SK-N-SH treated with all-trans-retinoic acid at 6 μM for 48 hours (cell line): Measurements from ENCODE around the gene RBFOX1.

Experiments
- ATAC-seq: fragments of 200-7000 bp; cut with Tn5 transposase; 3 replicates; pipeline ENCODE4 v1.9.1; 2020; ENCODE audit warnings: mild to moderate bottlenecking, moderate library complexity
- ARNTL ChIP-seq: fragments of 450-650 bp; formaldehyde crosslinking; IDR thresholded peaks from 2 replicates; pipeline ENCODE4 v1.5.0; 2020; ENCODE audit warnings: low read depth, mild to moderate bottlenecking, moderate library complexity, borderline replicate concordance
- BACH2 ChIP-seq: fragments of 250-450 bp; sonication (Bioruptor Pico); IDR thresholded peaks from 2 replicates; pipeline ENCODE4 v1.9.0; 2021; ENCODE audit warnings: mild to moderate bottlenecking, borderline replicate concordance
- CSDC2 ChIP-seq: fragments of 250-450 bp; sonication (Bioruptor Pico); IDR thresholded peaks from 2 replicates; pipeline ENCODE4 v1.5.0; 2020; ENCODE audit warnings: mild to moderate bottlenecking, moderate library complexity
- ESRRG ChIP-seq: fragments of 250-450 bp; sonication (Bioruptor Pico); IDR thresholded peaks from 2 replicates; pipeline ENCODE4 v1.6.1; 2021; ENCODE audit warnings: mild to moderate bottlenecking
- GLIS3 ChIP-seq: fragments of 250-450 bp; sonication (Bioruptor Pico); IDR thresholded peaks from 2 replicates; pipeline ENCODE4 v1.5.0; 2020; ENCODE audit warnings: mild to moderate bottlenecking, moderate library complexity
- ISL1 ChIP-seq: fragments of 250-450 bp; sonication (Bioruptor Pico); IDR thresholded peaks from 2 replicates; pipeline ENCODE4 v2.1.2; 2022; ENCODE audit warnings: mild to moderate bottlenecking, moderate library complexity
- OSR1 ChIP-seq: fragments of 250-450 bp; sonication (Bioruptor Pico); IDR thresholded peaks from 2 replicates; pipeline ENCODE4 v1.8.0; 2022; ENCODE audit warnings: moderate library complexity, mild to moderate bottlenecking, inconsistent platforms
- PPARA ChIP-seq: fragments of 250-450 bp; sonication (Bioruptor Pico); IDR thresholded peaks from 2 replicates; pipeline ENCODE4 v1.5.0; 2020; ENCODE audit warnings: mild to moderate bottlenecking, borderline replicate concordance
- RARB ChIP-seq: fragments of 250-450 bp; sonication (Bioruptor Pico); IDR thresholded peaks from 2 replicates; pipeline ENCODE4 v1.8.0; 2021; ENCODE audit warnings: mild to moderate bottlenecking, moderate library complexity
- SNAI2 ChIP-seq: fragments of 250-450 bp; sonication (Bioruptor Pico); IDR thresholded peaks from 2 replicates; pipeline ENCODE4 v1.5.0; 2020; ENCODE audit warnings: mild to moderate bottlenecking, moderate library complexity
- TCF4 ChIP-seq: fragments of 250-450 bp; sonication (Bioruptor Pico); IDR thresholded peaks from 2 replicates; pipeline ENCODE4 v1.8.0; 2021; ENCODE audit warnings: mild to moderate bottlenecking, moderate library complexity, borderline replicate concordance
- TOX ChIP-seq: fragments of 250-450 bp; sonication (Bioruptor Pico); IDR thresholded peaks from 2 replicates; pipeline ENCODE4 v1.8.0; 2021; ENCODE audit warnings: mild to moderate bottlenecking, moderate library complexity, borderline replicate concordance
- ZC3H10 ChIP-seq: fragments of 250-450 bp; sonication (Bioruptor Pico); IDR thresholded peaks from 2 replicates; pipeline ENCODE4 v1.5.1; 2021; ENCODE audit warnings: mild to moderate bottlenecking, moderate library complexity
- ZFP3 ChIP-seq: fragments of 250-450 bp; sonication (Bioruptor Pico); IDR thresholded peaks from 2 replicates; pipeline ENCODE4 v1.5.0; 2020; ENCODE audit warnings: mild to moderate bottlenecking, moderate library complexity
- ZFP30 ChIP-seq: fragments of 450-650 bp; formaldehyde crosslinking; IDR thresholded peaks from 2 replicates; pipeline ENCODE4 v1.5.0; 2022; ENCODE audit warnings: mild to moderate bottlenecking, moderate library complexity
- ZNF565 ChIP-seq: fragments of 450-650 bp; formaldehyde crosslinking; conservative IDR thresholded peaks from 2 replicates; pipeline ENCODE4 v1.5.0; 2020; ENCODE audit warnings: low read depth, mild to moderate bottlenecking, moderate library complexity
- ZNF70 ChIP-seq: fragments of 450-650 bp; formaldehyde crosslinking; IDR thresholded peaks from 2 replicates; pipeline ENCODE4 v1.5.0; 2020; ENCODE audit warnings: mild to moderate bottlenecking, moderate library complexity
- ZNF8 ChIP-seq: fragments of 450-650 bp; formaldehyde crosslinking; IDR thresholded peaks from 2 replicates; pipeline ENCODE4 v1.5.0; 2020; ENCODE audit warnings: mild to moderate bottlenecking, moderate library complexity
- TF ChIP-seq, protein P1 (sequence below): fragments of 250-450 bp; sonication (Bioruptor Pico); IDR thresholded peaks from 2 replicates; pipeline ENCODE4 v1.5.1; 2020; ENCODE audit warnings: low read depth, mild to moderate bottlenecking, moderate library complexity
- TF ChIP-seq, protein P2 (sequence below): fragments of 250-450 bp; sonication (Bioruptor Pico); IDR thresholded peaks from 2 replicates; pipeline ENCODE4 v1.8.0; 2020; ENCODE audit warnings: mild to moderate bottlenecking, moderate library complexity, borderline replicate concordance
- TF ChIP-seq, protein P3 (sequence below): fragments of 250-450 bp; sonication (Bioruptor Pico); IDR thresholded peaks from 2 replicates; pipeline ENCODE4 v1.5.1; 2021; ENCODE audit warnings: mild to moderate bottlenecking, moderate library complexity
- TF ChIP-seq, protein P4 (sequence below): fragments of 250-450 bp; sonication (Bioruptor Pico); IDR thresholded peaks from 2 replicates; pipeline ENCODE4 v1.5.0; 2020; ENCODE audit warnings: mild to moderate bottlenecking, moderate library complexity

Gene RBFOX1

DNA sequence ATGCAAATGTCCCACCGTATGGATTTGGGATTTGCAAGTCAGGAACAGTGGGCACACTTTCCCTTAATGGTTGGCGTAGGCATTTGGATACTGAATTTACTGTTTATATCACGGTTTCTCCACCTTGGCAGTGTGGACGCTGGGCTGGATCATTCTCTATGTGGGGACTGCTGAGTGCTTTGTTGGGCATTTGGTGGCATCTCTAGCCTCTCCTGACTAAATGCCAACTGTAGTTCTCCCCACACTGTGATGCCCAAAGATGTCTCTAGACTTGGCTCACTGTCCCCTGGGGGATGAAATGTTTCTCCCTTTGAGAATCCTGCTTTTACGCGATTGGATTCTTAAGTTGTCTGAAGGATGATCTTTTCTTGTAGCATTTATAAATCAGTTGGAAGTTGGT, 49.0 kb downstream of the RBFOX1 start:
- no peak for ATAC-seq
- TF ChIP-seq ZC3H10 (CRISPR knock-in tag) (no peak), ZNF565 (CRISPR knock-in tag) (no peak), ZFP3 (CRISPR knock-in tag) (no peak), ISL1 (CRISPR knock-in tag) (no peak), TCF4 (CRISPR knock-in tag) (no peak), ZFP30 (CRISPR knock-in tag) (no peak), ARNTL (CRISPR knock-in tag) (no peak), TOX (CRISPR knock-in tag) (no peak), ZNF70 (CRISPR knock-in tag) (no peak), GLIS3 (no peak), SNAI2 (no peak)
- TF ChIP-seq, protein P1, sequence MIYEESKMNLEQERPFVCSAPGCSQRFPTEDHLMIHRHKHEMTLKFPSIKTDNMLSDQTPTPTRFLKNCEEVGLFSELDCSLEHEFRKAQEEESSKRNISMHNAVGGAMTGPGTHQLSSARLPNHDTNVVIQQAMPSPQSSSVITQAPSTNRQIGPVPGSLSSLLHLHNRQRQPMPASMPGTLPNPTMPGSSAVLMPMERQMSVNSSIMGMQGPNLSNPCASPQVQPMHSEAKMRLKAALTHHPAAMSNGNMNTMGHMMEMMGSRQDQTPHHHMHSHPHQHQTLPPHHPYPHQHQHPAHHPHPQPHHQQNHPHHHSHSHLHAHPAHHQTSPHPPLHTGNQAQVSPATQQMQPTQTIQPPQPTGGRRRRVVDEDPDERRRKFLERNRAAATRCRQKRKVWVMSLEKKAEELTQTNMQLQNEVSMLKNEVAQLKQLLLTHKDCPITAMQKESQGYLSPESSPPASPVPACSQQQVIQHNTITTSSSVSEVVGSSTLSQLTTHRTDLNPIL (CRISPR knock-in tag) = no peak

DNA sequence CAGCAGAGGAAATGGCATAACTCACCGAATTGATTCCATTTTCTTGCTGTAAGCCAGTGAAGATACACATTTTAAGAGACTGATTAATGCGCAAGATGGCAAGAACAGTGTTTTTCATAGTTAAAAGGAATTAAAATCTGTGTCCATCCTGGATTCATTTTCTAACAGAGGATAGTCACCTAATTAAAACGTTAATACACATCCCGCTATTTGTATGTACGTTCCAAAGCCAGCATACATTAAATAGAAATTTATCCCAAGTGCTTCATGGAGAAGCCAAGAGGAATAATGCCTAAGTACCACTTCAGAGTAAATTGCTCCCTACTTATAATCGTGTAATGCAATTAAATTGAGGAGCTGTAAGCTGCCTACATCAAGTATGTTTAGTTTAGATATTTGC, 49.9 kb downstream of the RBFOX1 start:
- no peak for ATAC-seq
- no peak for TF ChIP-seq ZNF8 (CRISPR knock-in tag)
- no peak for TF ChIP-seq SNAI2
- no peak for TF ChIP-seq ARNTL (CRISPR knock-in tag)
- TF ChIP-seq ZFP3 (CRISPR knock-in tag) = no peak
- TF ChIP-seq CSDC2 = no peak
- no peak for TF ChIP-seq ZNF70 (CRISPR knock-in tag)
- TF ChIP-seq, protein P2, sequence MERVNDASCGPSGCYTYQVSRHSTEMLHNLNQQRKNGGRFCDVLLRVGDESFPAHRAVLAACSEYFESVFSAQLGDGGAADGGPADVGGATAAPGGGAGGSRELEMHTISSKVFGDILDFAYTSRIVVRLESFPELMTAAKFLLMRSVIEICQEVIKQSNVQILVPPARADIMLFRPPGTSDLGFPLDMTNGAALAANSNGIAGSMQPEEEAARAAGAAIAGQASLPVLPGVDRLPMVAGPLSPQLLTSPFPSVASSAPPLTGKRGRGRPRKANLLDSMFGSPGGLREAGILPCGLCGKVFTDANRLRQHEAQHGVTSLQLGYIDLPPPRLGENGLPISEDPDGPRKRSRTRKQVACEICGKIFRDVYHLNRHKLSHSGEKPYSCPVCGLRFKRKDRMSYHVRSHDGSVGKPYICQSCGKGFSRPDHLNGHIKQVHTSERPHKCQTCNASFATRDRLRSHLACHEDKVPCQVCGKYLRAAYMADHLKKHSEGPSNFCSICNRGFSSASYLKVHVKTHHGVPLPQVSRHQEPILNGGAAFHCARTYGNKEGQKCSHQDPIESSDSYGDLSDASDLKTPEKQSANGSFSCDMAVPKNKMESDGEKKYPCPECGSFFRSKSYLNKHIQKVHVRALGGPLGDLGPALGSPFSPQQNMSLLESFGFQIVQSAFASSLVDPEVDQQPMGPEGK = no peak
- TF ChIP-seq TOX (CRISPR knock-in tag) = no peak
- no peak for TF ChIP-seq RARB
- no peak for TF ChIP-seq ISL1 (CRISPR knock-in tag)
- TF ChIP-seq GLIS3 = no peak
- no peak for TF ChIP-seq OSR1 (CRISPR knock-in tag)
- TF ChIP-seq ZFP30 (CRISPR knock-in tag) = no peak
- no peak for TF ChIP-seq ESRRG (CRISPR knock-in tag)
- TF ChIP-seq, protein P3, sequence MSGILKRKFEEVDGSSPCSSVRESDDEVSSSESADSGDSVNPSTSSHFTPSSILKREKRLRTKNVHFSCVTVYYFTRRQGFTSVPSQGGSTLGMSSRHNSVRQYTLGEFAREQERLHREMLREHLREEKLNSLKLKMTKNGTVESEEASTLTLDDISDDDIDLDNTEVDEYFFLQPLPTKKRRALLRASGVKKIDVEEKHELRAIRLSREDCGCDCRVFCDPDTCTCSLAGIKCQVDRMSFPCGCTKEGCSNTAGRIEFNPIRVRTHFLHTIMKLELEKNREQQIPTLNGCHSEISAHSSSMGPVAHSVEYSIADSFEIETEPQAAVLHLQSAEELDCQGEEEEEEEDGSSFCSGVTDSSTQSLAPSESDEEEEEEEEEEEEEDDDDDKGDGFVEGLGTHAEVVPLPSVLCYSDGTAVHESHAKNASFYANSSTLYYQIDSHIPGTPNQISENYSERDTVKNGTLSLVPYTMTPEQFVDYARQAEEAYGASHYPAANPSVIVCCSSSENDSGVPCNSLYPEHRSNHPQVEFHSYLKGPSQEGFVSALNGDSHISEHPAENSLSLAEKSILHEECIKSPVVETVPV (CRISPR knock-in tag) = no peak

DNA sequence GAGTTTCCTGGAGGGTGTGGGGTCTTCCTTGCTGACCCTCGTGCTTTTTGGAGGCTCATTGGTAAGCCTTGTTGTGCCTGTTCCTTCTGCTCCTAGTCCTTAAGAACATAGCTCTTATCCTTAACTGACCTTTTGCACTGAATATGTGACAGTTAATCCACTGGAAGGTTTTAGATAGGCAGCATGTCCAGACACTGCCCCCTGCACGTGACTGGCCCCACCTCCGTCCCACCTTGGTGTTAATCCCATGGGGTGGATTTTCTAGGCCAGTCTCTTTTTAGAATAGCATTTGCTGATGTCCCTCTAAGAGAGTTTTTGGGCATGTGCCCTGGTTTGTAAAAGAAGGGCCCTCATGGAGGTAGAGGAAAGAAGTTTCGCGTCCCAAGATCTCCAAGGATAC, 58.3 kb downstream of the RBFOX1 start:
- ATAC-seq = no peak
- TF ChIP-seq, protein P3 (CRISPR knock-in tag) = no peak
- TF ChIP-seq ZFP30 (CRISPR knock-in tag) = no peak
- no peak for TF ChIP-seq ZNF565 (CRISPR knock-in tag)
- TF ChIP-seq ZNF8 (CRISPR knock-in tag) = no peak
- no peak for TF ChIP-seq ZFP3 (CRISPR knock-in tag)
- no peak for TF ChIP-seq ESRRG (CRISPR knock-in tag)
- no peak for TF ChIP-seq PPARA (CRISPR knock-in tag)
- no peak for TF ChIP-seq CSDC2
- no peak for TF ChIP-seq TOX (CRISPR knock-in tag)
- no peak for TF ChIP-seq BACH2 (CRISPR knock-in tag)
- no peak for TF ChIP-seq GLIS3
- TF ChIP-seq, protein P1 (CRISPR knock-in tag) = no peak
- TF ChIP-seq ZC3H10 (CRISPR knock-in tag) = no peak

DNA sequence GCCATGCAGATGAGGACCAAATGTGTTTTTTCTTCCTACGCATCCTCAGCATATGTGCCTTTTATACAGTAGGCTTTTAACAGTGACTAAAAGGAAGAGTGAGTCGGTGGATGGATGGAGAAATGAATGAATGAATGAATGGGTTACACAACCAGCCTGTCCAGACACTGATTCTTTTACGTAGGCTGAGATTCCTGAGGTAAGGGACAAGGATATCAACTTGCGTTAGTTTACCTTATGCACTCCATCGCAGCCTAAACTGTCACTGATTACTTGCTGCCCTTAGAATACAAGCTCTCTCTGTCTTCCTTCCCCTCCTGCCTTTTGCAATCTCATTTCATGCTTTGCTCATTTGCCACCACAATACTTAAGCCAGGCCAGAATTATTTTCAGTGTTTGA, 59.0 kb downstream of the RBFOX1 start:
- no peak for ATAC-seq
- TF ChIP-seq TCF4 (CRISPR knock-in tag) = no peak
- TF ChIP-seq, protein P3 (CRISPR knock-in tag) = no peak
- no peak for TF ChIP-seq ZNF8 (CRISPR knock-in tag)
- no peak for TF ChIP-seq ESRRG (CRISPR knock-in tag)
- TF ChIP-seq TOX (CRISPR knock-in tag) = no peak
- TF ChIP-seq, protein P1 (CRISPR knock-in tag) = no peak
- TF ChIP-seq GLIS3 = no peak
- TF ChIP-seq, protein P4, sequence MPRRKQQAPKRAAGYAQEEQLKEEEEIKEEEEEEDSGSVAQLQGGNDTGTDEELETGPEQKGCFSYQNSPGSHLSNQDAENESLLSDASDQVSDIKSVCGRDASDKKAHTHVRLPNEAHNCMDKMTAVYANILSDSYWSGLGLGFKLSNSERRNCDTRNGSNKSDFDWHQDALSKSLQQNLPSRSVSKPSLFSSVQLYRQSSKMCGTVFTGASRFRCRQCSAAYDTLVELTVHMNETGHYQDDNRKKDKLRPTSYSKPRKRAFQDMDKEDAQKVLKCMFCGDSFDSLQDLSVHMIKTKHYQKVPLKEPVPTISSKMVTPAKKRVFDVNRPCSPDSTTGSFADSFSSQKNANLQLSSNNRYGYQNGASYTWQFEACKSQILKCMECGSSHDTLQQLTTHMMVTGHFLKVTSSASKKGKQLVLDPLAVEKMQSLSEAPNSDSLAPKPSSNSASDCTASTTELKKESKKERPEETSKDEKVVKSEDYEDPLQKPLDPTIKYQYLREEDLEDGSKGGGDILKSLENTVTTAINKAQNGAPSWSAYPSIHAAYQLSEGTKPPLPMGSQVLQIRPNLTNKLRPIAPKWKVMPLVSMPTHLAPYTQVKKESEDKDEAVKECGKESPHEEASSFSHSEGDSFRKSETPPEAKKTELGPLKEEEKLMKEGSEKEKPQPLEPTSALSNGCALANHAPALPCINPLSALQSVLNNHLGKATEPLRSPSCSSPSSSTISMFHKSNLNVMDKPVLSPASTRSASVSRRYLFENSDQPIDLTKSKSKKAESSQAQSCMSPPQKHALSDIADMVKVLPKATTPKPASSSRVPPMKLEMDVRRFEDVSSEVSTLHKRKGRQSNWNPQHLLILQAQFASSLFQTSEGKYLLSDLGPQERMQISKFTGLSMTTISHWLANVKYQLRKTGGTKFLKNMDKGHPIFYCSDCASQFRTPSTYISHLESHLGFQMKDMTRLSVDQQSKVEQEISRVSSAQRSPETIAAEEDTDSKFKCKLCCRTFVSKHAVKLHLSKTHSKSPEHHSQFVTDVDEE (CRISPR knock-in tag) = no peak
